NCI-H460 (cell line): Measurements from ENCODE around the gene HHATL. TPM values are rescaled to one million over a fixed set of nuclear protein-coding genes. Genes with fewer than 3 reads are reported as not detected.

Experiments
- DNase-seq: peaks from one replicate; pipeline ENCODE4 v3.0.0-alpha.2; 2016; ENCODE audit warnings: low read depth; ENCODE audit errors: extremely low read depth
- total RNA-seq: library from RNA; depleted of rRNA; stranded (reverse); fragments of >200 nt; shearing (Covaris generic); gene quantifications from 2 replicates; pipeline ENCODE4 v1.2.3, GENCODE V29; 2014

HHATL gene
- total RNA-seq, 1 experiment from 2014 or later, result not detected

GRCh38 chr3:42700366-42701288 is 2.0 kb downstream of the HHATL start:
- DNase-seq, result no peak

GRCh38 chr3:42699511-42699971 is 3.1 kb downstream of the HHATL start:
- no peak for DNase-seq

- DNase-seq, result no peak
These were observed 3.7 kb downstream of the HHATL start for GRCh38 chr3:42698911-42699230.

- DNase-seq, result no peak
These were observed 4.2 kb downstream of the HHATL start for GRCh38 chr3:42698216-42698910.

- no peak for DNase-seq
These were observed 5.1 kb downstream of the HHATL start for GRCh38 chr3:42697289-42698051.

GRCh38 chr3:42696356-42697288 is 6.0 kb downstream of the HHATL start:
- no peak for DNase-seq

- no peak for DNase-seq
These were observed 8.2 kb downstream of the HHATL start for GRCh38 chr3:42694366-42694765.

- DNase-seq, result no peak
These were observed 9.1 kb downstream of the HHATL start for GRCh38 chr3:42693530-42693930.

- no peak for DNase-seq
These were observed 9.7 kb downstream of the HHATL start for GRCh38 chr3:42692667-42693529.

- DNase-seq, result no peak
These were observed 10.6 kb downstream of the HHATL start for GRCh38 chr3:42691816-42692666.

- no peak for DNase-seq
These were observed 11.6 kb downstream of the HHATL start for GRCh38 chr3:42690766-42691680.

GRCh38 chr3:42690191-42690590 is 12.4 kb downstream of the HHATL start:
- DNase-seq, result no peak

GRCh38 chr3:42689421-42690014 is 13.1 kb downstream of the HHATL start:
- no peak for DNase-seq

- DNase-seq, result no peak
These were observed 13.8 kb downstream of the HHATL start for GRCh38 chr3:42688487-42689420.

- no peak for DNase-seq
These were observed 14.6 kb downstream of the HHATL start for GRCh38 chr3:42688016-42688415.
